Measurements from ENCODE around the gene CCDC192.

The CCDC192 gene

GRCh38 chr5:127870914-127871313 lies 167.7 kb downstream of the CCDC192 start:
- ChIA-PET CTCF (interaction anchor here (1.2 to 1.5 kb wide), 2 partner anchors 330 to 331 kb away, joined by 3 to 5 read pairs; no protein-coding TSS in a partner anchor), POLR2A (no interaction called here)
- no peak for TF ChIP-seq CTCF (IDR thresholded peaks at IDR 0.05; ENCODE audit: insufficient read depth, low read length, missing control alignments)
- no peak for DNase-seq (ENCODE audit: low read depth, low spot score)
- H3K4me3 ChIP-seq (ENCODE audit: low read depth, low read length): no peak overlapping the region

GRCh38 chr5:127871503-127872153 lies 168.4 kb downstream of the CCDC192 start:
- ChIA-PET CTCF (interaction anchor here (0.7 to 1.2 kb wide), 2 partner anchors 307 to 330 kb away, joined by 3 to 5 read pairs; no protein-coding TSS in a partner anchor), POLR2A (no interaction called here)
- H3K4me3 ChIP-seq (ENCODE audit: low read depth, low read length): no peak overlapping the region
- no peak for TF ChIP-seq CTCF (IDR thresholded peaks at IDR 0.05; ENCODE audit: insufficient read depth, low read length, missing control alignments)
- no peak for DNase-seq (ENCODE audit: low read depth, low spot score)

- CTCF ChIA-PET: interaction anchor here (0.7 to 0.9 kb wide), 2 partner anchors 116 to 308 kb away, joined by 3 read pairs; no protein-coding TSS in a partner anchor
- H3K4me3 ChIP-seq (ENCODE audit: low read depth, low read length): no peak overlapping the region
- POLR2A ChIA-PET: no interaction called here
- TF ChIP-seq CTCF (IDR thresholded peaks at IDR 0.05; ENCODE audit: insufficient read depth, low read length, missing control alignments): no peak
- DNase-seq (ENCODE audit: low read depth, low spot score): no peak
Observed at GRCh38 chr5:127872494-127872893, 169.3 kb downstream of the CCDC192 start.

DNA sequence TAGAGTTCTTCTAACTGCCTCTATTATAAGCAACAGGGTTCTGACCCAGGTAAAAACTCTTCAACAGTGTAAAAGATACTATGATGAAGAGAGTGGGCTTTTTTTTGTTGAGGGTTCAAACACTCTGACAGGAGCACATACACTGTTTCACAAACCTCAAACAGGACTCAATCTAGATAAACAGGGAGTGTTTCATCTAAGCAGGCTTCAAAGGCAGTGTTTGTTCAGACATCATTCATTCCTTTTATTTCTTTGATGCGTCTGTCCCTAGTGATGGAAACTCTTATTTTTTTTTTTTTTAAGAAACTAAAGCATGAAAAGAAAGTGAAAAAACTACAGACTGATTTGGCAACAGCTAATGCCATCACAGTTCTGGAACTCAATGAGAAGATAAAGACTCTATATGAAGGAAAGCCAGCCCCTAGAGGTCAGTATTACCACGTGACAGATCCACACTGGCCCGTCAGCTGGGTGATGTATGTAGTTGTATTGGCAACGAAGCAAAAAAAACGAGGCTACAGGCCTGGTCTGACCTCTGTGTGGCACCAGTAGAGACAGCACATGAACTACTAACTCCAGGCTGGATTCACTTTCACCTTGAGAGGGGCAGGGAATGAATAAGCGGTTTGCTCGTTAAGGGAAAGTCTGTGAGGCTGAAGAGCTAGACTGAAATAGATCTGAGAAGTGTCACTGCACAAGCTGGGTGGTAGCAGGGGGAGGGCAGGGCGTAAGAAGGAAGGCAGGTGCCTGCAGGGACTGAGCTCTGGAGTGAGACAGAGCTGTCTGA lies 172.2 kb downstream of the CCDC192 start:
- no peak for DNase-seq (ENCODE audit: low read depth, low spot score)

GRCh38 chr5:127876384-127876783 lies 173.2 kb downstream of the CCDC192 start:
- H3K4me3 ChIP-seq (ENCODE audit: low read depth, low read length): no peak overlapping the region
- CTCF ChIA-PET: interaction anchor here (2.0 to 3.9 kb wide), 5 partner anchors 9 to 326 kb away, joined by 10 to 24 read pairs (median 16); no protein-coding TSS in a partner anchor
- no peak for TF ChIP-seq CTCF (IDR thresholded peaks at IDR 0.05; ENCODE audit: insufficient read depth, low read length, missing control alignments)
- no peak for DNase-seq (ENCODE audit: low read depth, low spot score)
- POLR2A ChIA-PET: interaction anchor here (0.7 kb wide), 1 partner anchor 702 kb away, joined by 3 read pairs; no protein-coding TSS in a partner anchor

More for the DNA sequence above, 172.2 kb downstream of the CCDC192 start:
- POLR2A ChIA-PET: no interaction called here
- H3K4me3 ChIP-seq (ENCODE audit: low read depth, low read length): no peak overlapping the region
- CTCF ChIA-PET: interaction anchor here (2.0 to 3.9 kb wide), 5 partner anchors 8 to 327 kb away, joined by 10 to 24 read pairs (median 16); no protein-coding TSS in a partner anchor
- no peak for TF ChIP-seq CTCF (IDR thresholded peaks at IDR 0.05; ENCODE audit: insufficient read depth, low read length, missing control alignments)

Measured in AG04449 (cell line).